COLO829 (cell line): ENCODE results near the gene DOK1.

Experiments
- DNase-seq: peaks from one replicate; pipeline ENCODE4 v3.0.0; 2012; ENCODE audit warnings: low spot score

Gene DOK1

GRCh38 chr2:74553892-74554819 lies at the start of gene DOK1, which contains the start of gene LOXL3:
Gene DOK1 (plus strand): TSS chr2:74554720. CDS start chr2:74554755, 35 bp downstream.
Gene LOXL3 (minus strand): TSS chr2:74553942. CDS start chr2:74552634, 1,308 bp downstream.
- DNase-seq: peak; percentile 81

GRCh38 chr2:74505448-74506246 lies 48.9 kb upstream of the DOK1 start:
- DNase-seq: no peak

DNA sequence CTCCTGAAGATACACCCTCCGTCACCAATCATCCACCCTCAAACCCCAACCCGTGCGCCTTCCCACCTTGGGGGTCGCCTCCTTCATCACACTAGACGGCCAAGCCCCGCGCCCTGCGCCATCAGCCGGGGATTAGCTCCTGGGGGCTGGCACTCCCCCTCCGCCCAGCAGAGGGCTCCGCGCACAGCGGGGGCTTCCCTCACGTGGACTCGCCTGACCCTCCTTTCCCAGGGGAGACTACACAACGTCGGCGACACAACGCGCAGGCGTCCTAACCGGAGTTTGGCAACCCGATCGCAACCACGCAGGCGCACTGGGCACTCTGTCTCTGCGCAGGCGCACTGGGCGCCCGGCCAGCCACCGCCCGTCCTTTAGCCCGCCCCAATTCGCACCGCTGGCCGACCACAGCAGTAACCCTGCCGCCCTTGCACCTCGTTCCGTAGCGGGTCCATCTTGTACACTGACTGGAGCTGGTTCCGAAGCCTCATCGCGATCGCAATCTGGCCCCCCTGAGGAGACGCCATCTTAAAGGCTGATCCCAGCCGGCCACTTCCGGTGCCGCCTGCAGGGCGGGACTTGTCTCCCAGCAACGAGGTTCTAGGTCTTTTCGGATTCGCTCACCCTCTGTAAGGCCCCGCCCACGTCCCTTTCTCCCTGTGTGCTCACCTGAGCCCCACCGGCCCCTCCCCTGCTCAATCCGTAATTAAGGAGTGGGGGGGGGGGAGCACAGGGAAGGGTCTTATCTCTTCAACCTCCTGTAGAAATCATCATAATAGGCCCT lies 47.2 kb upstream of the DOK1 start, which contains the start of gene PCGF1:
Gene PCGF1 (minus strand): TSS at position 551 of the 781 bp plus-strand sequence. CDS start 27 bp downstream, at position 524.
- DNase-seq: peak; percentile 96

DNA sequence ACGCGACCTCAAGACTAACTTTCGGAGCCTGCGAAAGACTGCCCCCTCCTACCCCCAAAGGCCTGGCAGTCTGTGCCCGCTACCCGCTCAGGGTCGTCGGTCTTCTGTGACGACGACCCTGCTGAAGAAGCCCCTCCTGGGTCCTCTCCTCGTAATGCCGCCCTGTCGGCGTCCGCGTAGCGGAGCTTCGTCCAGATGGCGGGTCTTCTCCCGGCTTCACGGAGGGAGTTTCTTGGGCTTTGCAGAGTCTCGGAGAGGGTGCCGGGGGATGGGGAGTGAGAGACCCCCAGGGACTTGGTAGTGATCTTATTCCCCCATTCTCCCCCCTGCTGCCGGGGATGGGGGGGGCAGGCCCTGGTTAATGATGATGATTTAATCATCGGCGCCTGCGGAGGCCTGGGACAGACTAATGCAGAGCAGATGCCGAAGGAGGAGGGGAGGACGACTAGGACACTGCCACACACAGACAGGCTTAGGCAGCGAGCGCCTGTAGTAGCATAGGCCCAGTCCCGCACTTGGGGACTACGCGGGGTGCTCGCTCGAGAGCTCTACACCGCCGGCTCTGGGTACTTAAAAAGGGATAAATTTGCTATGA lies 46.5 kb upstream of the DOK1 start:
- DNase-seq: no peak

DNA sequence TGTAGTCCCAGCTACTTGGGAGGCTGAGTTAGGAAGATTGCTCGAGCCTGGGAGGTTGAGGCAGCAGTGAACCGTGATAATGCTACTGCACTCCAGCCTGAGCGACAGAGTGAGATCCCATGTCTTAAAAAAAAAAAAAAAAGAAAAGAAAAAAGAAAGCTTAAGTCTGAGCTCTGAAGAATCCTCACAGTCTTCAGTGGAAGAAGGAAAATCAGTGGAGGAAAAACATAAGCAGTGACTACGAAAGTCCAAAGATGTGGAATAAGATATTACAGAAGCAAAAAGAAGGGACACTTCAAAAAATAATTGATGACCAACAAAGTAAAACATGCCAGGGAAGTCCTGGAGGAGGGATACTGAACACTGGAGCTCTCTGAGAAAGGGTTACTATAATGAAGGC lies 44.2 kb upstream of the DOK1 start:
- no peak for DNase-seq

- DNase-seq: no peak
These were observed 43.2 kb upstream of the DOK1 start for GRCh38 chr2:74511104-74511989.

DNA sequence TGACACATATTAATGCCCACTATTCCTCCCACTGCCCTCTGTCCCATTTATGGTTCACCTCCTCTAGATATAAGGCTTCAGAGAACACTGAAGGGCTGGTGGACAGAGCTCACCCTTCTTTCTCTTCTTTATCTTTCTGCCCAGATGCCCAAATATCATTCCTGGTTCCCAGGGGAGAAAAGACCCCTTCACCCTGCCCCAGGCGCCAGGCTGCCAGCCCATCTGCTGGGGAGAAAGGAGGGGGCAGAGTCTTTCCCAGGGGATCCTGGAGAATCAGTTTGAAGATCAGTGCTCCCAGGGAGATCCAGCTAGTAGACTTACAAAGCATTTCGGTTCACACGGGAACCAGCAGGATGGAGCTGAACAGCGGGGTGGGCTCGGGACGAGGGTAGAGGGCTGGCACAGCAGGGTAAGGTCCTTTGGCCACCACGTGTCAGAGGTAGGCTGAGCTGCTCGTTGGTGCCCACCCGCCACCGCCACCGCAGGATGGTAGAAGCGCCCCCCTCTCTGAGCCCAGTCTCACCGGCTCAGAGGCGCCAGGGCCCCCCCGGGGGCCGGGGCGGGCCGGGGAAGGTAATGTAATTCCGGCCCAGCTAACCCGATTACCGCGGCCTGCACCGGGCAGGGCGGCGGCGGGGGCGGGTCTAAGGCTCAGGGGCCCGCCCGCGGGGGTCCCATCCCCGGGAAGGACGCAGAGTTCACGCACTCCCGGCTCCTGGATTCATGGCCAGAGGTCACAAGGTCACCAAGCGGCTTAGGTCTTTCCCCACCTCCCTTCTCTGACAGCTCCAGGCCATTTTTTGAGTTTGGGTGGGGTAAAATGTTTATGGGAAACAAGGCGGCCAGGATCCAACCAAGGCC lies 41.5 kb upstream of the DOK1 start:
- no peak for DNase-seq

GRCh38 chr2:74513605-74514367 lies 40.7 kb upstream of the DOK1 start:
- no peak for DNase-seq

DNA sequence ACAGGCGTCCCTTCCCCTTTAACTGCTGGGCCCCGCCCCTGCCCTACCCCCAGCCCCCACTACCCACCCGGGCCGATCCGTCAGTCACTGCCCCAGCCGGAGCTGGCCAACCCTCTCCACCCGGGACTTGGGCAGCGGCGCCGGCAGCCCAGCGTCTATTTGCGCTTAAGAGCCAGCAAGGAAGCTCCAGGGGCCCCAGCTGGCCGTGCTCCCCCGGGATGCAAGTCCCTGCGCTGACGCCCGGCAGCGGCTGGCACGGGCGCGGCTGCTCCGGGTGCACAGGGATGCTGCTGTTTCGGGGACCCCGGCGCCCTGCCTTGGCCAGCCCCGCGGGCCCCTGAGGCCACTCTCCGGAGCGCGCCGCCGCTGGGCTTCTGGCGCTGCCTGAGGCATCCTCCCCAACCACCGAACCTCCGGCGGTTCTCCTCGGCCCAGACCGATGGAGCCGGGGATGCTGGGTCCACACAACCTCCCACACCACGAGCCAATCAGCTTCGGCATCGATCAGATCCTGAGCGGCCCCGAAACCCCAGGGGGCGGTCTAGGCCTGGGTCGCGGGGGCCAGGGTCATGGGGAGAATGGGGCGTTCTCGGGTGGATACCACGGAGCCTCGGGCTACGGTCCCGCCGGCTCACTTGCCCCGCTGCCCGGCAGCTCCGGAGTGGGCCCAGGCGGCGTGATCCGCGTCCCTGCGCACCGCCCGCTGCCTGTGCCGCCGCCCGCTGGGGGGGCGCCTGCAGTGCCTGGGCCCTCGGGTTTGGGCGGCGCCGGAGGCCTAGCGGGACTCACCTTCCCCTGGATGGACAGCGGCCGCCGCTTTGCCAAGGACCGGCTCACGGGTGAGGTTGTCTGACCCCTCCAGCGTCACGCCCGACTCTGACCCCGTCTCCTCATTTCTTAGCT lies 39.9 kb upstream of the DOK1 start, which contains the start of gene TLX2:
Gene TLX2 (plus strand): TSS at position 83 of the 903 bp plus-strand sequence. CDS start 357 bp downstream, at position 440.
- DNase-seq: no peak

DNA sequence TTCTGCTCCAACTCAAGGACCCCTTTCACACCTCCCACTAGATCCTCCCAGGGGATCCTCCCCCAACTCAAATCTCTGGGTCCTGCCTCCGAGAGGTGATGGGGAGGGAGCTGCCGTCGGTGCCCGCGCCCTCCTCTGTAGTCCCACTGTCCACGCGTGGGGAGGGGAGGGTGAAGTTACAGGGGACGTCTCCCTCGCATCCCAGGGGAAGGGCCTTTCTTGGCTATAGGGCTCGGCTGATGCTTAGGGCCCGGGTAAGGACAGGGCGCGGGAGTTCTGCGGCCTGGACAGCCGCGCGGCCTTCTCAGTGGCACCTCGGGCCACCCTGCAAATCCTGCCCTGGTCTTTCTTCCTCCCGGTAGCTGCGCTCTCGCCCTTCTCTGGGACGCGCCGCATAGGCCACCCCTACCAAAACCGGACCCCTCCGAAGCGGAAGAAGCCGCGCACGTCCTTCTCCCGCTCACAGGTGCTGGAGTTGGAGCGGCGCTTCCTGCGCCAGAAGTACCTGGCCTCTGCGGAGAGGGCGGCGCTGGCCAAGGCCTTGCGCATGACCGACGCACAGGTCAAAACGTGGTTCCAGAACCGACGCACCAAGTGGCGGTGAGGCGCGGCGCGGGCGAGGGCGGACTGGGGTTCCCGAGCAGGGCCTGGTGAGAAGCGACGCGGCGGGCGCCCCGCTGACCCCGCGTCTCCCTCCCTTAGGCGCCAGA lies 39.1 kb upstream of the DOK1 start:
- no peak for DNase-seq

DNA sequence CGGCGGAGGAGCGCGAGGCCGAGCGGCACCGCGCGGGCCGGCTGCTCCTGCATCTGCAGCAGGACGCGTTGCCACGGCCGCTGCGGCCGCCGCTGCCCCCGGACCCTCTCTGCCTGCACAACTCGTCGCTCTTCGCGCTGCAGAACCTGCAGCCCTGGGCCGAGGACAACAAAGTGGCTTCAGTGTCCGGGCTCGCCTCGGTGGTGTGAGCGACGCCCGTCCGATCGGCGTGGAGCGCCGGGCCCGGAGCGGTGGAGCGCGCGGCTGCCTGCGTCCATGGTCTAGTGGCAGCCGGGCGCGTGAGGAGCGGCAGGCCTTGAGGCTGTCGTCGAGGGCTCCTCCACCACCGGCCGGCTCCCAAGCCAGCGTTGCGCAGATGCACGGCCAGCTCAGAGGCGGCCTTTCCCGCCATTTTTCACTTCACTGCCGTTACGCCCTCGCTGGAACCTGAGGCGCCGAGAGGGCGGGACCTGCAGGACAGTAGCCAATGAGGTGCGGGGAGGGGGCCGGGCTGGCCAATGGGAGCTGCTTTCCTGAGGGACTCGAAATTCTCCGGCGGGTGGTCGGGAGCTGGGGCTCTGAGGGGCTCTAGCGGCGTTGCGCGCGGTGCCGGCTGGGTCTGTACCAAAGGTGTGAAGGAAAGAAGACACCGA lies 38.4 kb upstream of the DOK1 start:
- no peak for DNase-seq

- no peak for DNase-seq
These were observed 37.9 kb upstream of the DOK1 start for GRCh38 chr2:74516650-74517049.

GRCh38 chr2:74522516-74522915 lies 32.0 kb upstream of the DOK1 start:
- DNase-seq: no peak

DNA sequence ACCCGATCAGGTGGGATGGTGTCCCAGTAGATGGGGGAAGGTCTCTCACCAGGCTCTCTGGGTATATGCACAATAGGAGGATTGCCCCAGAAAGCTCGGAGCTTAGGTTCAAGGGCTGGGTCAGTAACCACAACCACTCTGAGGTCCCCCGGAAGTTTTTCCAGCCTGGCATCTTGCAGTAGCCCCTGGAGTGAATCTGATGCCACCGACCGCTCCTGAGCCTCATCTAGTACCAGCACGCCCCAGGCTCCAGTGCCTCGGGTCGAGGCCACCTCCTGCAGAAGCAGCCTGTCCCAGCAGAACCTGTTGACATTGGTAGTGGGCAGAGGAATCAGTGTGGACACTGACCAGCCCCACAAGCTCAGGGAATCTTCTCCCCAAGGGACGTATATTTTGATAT lies 30.5 kb upstream of the DOK1 start:
- no peak for DNase-seq

GRCh38 chr2:74524955-74525716 lies 29.4 kb upstream of the DOK1 start:
- no peak for DNase-seq
